ENCODE data around the gene SUSD2. TPM values are rescaled to one million over a fixed set of nuclear protein-coding genes. Genes with fewer than 3 reads are reported as not detected.

Gene SUSD2
- total and polyA plus RNA-seq, 2 of the 8 experiments (the other 6 are each of a cell fraction or from before 2014, with no cell fraction given) = 2.0 to 4.8 TPM

GRCh38 chr22:24171822-24172221 lies 9.5 kb upstream of the SUSD2 start:
- Histone ChIP-seq H2BK120ac (replicated peaks; ENCODE audit: low read depth, low read length) (no peak overlapping the region), H2AFZ (ENCODE audit: low read length) (no peak overlapping the region), H3K4me3 (ENCODE audit: extremely low read depth in 1 of 4, insufficient read depth in 2 of 4, low read depth in 3 of 4, low read length in 4 of 4) (no peak overlapping the region), H2BK5ac (ENCODE audit: low read depth, low read length) (no peak overlapping the region), H3K36me3 (ENCODE audit: control insufficient read depth in 2 of 4, insufficient read depth in 4 of 4, low read length in 3 of 4) (peaks cover 0 to 8% (median 6%) of the 10 kb centered on the region in 4 experiments; a peak in 3 of 8 replicates), H2BK15ac (ENCODE audit: low read length) (no peak overlapping the region), H3K79me1 (ENCODE audit: low read depth, low read length) (no peaks in the 10 kb centered on the region), H3K4me2 (ENCODE audit: insufficient read depth in 1 of 2, low read depth in 2 of 2, low read length in 2 of 2) (no peak overlapping the region), H3K79me2 (ENCODE audit: control insufficient read depth in 1 of 2, insufficient read depth in 2 of 2, low read length in 2 of 2) (no peaks in the 10 kb centered on the region), H3K27ac (ENCODE audit: low read depth, low read length) (no peak overlapping the region), H3K9ac (replicated peaks in 1 of 4; ENCODE audit: extremely low read depth in 1 of 4, low read depth in 3 of 4, low read length in 3 of 4) (no peak overlapping the region), H4K5ac (ENCODE audit: insufficient read length, low read depth, low read length) (no peak overlapping the region), H2BK12ac (ENCODE audit: low read depth, low read length) (no peak overlapping the region), H3K4ac (replicated peaks; ENCODE audit: insufficient read length, low read depth, low read length) (no peak overlapping the region), H3K23me2 (ENCODE audit: low read depth, low read length) (no peaks in the 10 kb centered on the region), H3K14ac (ENCODE audit: insufficient read length) (no peak overlapping the region), H4K8ac (ENCODE audit: extremely low read depth, insufficient read depth, low read length) (no peak overlapping the region; the same call in 1 of the 2 replicates), H4K91ac (replicated peaks; ENCODE audit: insufficient read length, low read length) (no peak overlapping the region), H4K20me1 (replicated peaks in 1 of 2; ENCODE audit: control insufficient read depth in 1 of 2, insufficient read depth in 2 of 2, low read length in 2 of 2) (peaks cover 0 to 2% of the 10 kb centered on the region in 2 experiments), H2AK5ac (ENCODE audit: low read depth, low read length) (no peak overlapping the region), H3K56ac (replicated peaks; ENCODE audit: insufficient read length, low read depth, low read length) (no peak overlapping the region), H3K9me3 (ENCODE audit: insufficient read depth in 2 of 2, low read depth in 1 of 2, low read length in 1 of 2) (no peaks in the 10 kb centered on the region), H2BK20ac (ENCODE audit: low read length) (no peak overlapping the region), H3K27me3 (replicated peaks in 1 of 4; ENCODE audit: control insufficient read depth in 3 of 4, extremely low read depth in 1 of 4, insufficient read depth in 3 of 4, low read length in 3 of 4) (no peaks in the 10 kb centered on the region), H3K18ac (ENCODE audit: extremely low read depth, low read length) (no peak overlapping the region), H3K23ac (ENCODE audit: insufficient read length) (no peak overlapping the region), H3K4me1 (replicated peaks in 1 of 4; ENCODE audit: control insufficient read depth in 3 of 4, insufficient read depth in 4 of 4, low read length in 3 of 4) (no peaks in the 10 kb centered on the region)
- CTCF ChIA-PET (ENCODE audit: partially characterized antibody) = interaction anchor here (1.1 to 19.1 kb wide), 6 partner anchors 13 to 71 kb away, joined by 3 to 301 read pairs (median 5); no protein-coding TSS in a partner anchor
- TF ChIP-seq CTBP2 (IDR thresholded peaks at IDR 0.05; ENCODE audit: borderline replicate concordance, insufficient read depth, insufficient read length, low read length) (no peak), TAF1 (IDR thresholded peaks at IDR 0.05; ENCODE audit: low read depth, low read length) (no peak)
- TF ChIP-seq, protein P1, sequence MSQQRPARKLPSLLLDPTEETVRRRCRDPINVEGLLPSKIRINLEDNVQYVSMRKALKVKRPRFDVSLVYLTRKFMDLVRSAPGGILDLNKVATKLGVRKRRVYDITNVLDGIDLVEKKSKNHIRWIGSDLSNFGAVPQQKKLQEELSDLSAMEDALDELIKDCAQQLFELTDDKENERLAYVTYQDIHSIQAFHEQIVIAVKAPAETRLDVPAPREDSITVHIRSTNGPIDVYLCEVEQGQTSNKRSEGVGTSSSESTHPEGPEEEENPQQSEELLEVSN (IDR thresholded peaks at IDR 0.05) = no peak
- TF ChIP-seq, protein P2, sequence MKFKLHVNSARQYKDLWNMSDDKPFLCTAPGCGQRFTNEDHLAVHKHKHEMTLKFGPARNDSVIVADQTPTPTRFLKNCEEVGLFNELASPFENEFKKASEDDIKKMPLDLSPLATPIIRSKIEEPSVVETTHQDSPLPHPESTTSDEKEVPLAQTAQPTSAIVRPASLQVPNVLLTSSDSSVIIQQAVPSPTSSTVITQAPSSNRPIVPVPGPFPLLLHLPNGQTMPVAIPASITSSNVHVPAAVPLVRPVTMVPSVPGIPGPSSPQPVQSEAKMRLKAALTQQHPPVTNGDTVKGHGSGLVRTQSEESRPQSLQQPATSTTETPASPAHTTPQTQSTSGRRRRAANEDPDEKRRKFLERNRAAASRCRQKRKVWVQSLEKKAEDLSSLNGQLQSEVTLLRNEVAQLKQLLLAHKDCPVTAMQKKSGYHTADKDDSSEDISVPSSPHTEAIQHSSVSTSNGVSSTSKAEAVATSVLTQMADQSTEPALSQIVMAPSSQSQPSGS (IDR thresholded peaks at IDR 0.05; ENCODE audit: low read length) = no peak
- WGBS, 2 experiments (ENCODE audit: extremely low coverage in 1 of 2, insufficient coverage in 1 of 2, insufficient read length in 1 of 2, insufficient replicate concordance in 2 of 2, low coverage in 1 of 2, low lambda C conversion rate in 2 of 2, missing lambda C conversion rate in 1 of 2) = 94% methylated on average over 8 of the region's 12 CpGs; no CpG with 5 or more reads in 1 of the 2 experiments
- POLR2A ChIA-PET (ENCODE audit: partially characterized antibody) = no interaction called here
- DNase-seq (ENCODE audit: low read depth in 1 of 2, low spot score in 2 of 2) (no peak), FAIRE-seq (no peak)
